Neutrophil (primary cell): ENCODE measurements around the gene LTBP1.

Experiments
- H3K27ac ChIP-seq: fragments of 200-600 bp; sonication (generic); 2 replicates; pipeline ENCODE4 v1.5.1; 2016; ENCODE audit warnings: mild to moderate bottlenecking, moderate library complexity
- H3K27me3 ChIP-seq: fragments of 200-600 bp; sonication (generic); 2 replicates; pipeline ENCODE4 v1.6.0; 2016; ENCODE audit warnings: mild to moderate bottlenecking
- H3K36me3 ChIP-seq: fragments of 200-600 bp; sonication (generic); 2 replicates; pipeline ENCODE4 v1.5.1; 2017
- H3K4me1 ChIP-seq, 2 experiments: fragments of 200-600 bp in 1 of 2; sonication (generic) in 1 of 2; 1 replicate in 1 of 2; 2 replicates in 1 of 2; pipeline versions ENCODE4 v1.5.1 to v1.6.1; 2013 to 2016; ENCODE audit warnings: low read depth in 1 of 2, low read length in 1 of 2, mild to moderate bottlenecking in 1 of 2, moderate library complexity in 1 of 2; ENCODE audit not compliant: control insufficient read depth in 1 of 2, insufficient read depth in 1 of 2
- H3K4me3 ChIP-seq, 2 experiments: fragments of 200-600 bp in 1 of 2; sonication (generic) in 1 of 2; 1 replicate in 1 of 2; 2 replicates in 1 of 2; pipeline ENCODE4 v1.5.1; 2013 to 2016; ENCODE audit warnings: low read depth in 1 of 2, low read length in 1 of 2, mild to moderate bottlenecking in 1 of 2, moderate library complexity in 1 of 2
- H3K9me3 ChIP-seq: fragments of 200-600 bp; sonication (generic); 2 replicates; pipeline ENCODE4 v1.5.1; 2016
- TF ChIP-seq, protein P1 (sequence below): fragments of 200-600 bp; sonication (generic); IDR thresholded peaks from 2 replicates; pipeline ENCODE4 v1.5.1; 2016; ENCODE audit warnings: antibody characterized with exemption

Gene LTBP1

DNA sequence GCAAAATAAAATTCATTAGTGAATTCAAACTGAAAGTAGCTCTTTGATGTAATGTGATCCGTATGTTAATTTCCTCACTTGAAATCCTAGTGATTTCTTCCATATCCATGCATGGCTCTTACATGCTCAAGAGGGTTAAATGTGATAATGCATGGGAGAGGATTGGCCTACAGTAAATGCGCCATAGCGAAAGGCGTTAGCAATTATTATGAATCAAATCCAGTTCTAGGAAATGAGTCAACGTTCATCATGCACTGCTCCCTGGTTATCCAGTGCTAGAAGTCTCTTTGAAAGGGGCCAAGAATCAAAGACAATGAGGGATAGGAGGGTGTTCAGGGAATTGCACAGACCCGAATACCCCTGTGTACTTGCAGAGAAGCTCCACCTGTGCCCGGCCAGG is 428.3 kb downstream of the LTBP1 start:
- no peaks in the 10 kb centered on the region for H3K9me3 ChIP-seq
- H3K4me3 ChIP-seq: no peak overlapping the region
- no peaks in the 10 kb centered on the region for H3K27me3 ChIP-seq
- H3K36me3 ChIP-seq: no peaks in the 10 kb centered on the region
- H3K4me1 ChIP-seq: peaks cover 8 to 11% of the 10 kb centered on the region in 2 experiments
- TF ChIP-seq, protein P1, sequence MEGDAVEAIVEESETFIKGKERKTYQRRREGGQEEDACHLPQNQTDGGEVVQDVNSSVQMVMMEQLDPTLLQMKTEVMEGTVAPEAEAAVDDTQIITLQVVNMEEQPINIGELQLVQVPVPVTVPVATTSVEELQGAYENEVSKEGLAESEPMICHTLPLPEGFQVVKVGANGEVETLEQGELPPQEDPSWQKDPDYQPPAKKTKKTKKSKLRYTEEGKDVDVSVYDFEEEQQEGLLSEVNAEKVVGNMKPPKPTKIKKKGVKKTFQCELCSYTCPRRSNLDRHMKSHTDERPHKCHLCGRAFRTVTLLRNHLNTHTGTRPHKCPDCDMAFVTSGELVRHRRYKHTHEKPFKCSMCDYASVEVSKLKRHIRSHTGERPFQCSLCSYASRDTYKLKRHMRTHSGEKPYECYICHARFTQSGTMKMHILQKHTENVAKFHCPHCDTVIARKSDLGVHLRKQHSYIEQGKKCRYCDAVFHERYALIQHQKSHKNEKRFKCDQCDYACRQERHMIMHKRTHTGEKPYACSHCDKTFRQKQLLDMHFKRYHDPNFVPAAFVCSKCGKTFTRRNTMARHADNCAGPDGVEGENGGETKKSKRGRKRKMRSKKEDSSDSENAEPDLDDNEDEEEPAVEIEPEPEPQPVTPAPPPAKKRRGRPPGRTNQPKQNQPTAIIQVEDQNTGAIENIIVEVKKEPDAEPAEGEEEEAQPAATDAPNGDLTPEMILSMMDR: no peak
- no peak overlapping the region for H3K27ac ChIP-seq

DNA sequence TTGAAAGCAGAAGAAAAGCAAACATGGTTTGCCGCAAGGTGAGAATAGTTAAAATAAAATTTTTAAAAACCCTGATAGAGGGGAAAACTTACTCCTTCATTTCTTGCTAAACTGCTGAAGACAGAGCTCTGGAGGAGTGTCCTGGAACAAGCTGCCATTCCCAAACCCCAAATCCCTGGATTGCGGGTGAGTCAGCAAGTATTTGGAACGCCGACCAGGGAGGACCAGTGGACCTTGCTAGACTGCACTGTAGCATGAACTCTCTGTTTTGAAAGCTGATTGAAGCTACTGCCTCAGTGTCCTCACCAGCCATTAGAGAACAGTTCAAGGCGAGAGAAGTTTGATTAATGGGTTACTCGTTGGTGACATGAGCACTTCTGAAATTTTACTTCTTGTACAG is 430.3 kb downstream of the LTBP1 start:
- no peaks in the 10 kb centered on the region for H3K36me3 ChIP-seq
- H3K9me3 ChIP-seq: no peaks in the 10 kb centered on the region
- H3K4me3 ChIP-seq: no peak overlapping the region
- H3K27ac ChIP-seq: no peak overlapping the region
- H3K27me3 ChIP-seq: no peaks in the 10 kb centered on the region
- TF ChIP-seq, protein P1: no peak
- peaks cover 11 to 12% of the 10 kb centered on the region in 2 experiments for H3K4me1 ChIP-seq

DNA sequence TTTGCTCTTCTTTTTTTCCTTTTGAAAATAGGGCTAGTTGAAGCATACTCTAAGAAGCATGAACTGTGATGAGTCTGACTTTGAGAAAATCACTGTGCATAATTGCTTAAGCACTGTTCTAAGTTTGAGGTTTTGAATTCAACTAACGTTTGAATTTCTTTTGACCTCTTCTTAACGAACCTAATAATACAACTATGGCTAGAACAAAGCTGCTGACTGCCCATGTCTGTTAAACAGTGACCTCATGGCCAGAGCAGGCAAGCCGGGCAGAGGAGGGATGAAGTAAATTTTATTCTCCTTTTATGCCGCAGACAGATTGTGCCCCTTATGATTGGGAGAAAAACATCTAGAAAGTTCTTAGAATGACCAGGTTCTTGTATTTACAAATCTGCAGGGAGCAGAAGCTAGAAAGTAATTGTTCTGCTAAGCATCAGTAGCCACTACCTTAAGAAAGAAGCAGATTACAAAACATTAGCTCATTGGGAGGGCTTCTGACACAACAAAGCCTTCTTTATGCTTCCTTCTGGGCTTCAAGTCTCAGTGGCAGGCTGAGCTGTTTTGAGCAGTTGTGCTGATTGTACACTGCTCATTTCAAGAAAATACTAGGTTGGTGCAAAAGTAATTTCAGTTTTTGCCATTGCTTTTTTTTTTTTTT is 431.9 kb downstream of the LTBP1 start:
- Histone ChIP-seq H3K9me3 (no peaks in the 10 kb centered on the region), H3K27me3 (no peaks in the 10 kb centered on the region), H3K4me3 (no peak overlapping the region), H3K27ac (no peak overlapping the region), H3K4me1 (peaks cover 11 to 12% of the 10 kb centered on the region in 2 experiments), H3K36me3 (no peaks in the 10 kb centered on the region)
- TF ChIP-seq, protein P1: no peak

DNA sequence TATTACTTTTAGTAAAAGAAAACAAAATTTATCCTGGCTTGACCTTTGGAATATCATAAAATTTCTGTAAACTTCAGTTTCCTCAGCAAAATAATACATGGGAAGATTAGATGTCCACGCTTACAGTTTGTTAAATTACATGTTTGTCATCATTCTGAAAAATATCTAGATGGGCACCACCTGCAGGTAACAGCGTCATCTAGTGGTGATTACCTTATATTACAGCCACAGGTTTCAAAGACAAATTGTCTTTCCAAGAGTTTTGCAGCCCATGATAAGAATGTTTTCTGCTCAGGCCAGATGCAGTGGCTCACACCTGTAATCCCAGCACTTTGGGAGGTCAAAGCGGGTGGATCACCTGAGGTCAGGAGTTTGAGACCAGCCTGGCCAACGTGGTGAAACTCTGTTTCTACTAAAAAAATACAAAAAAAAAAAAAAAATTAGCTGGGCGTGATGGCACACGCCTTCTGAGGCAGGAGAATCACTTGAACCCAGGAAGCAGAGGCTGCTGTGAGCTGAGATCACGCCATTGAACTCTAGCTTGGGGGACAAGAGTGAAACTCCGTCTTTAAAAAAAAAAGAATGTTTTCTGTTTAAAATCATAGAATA is 433.4 kb downstream of the LTBP1 start:
- TF ChIP-seq, protein P1: no peak
- no peak overlapping the region for H3K4me3 ChIP-seq
- no peaks in the 10 kb centered on the region for H3K9me3 ChIP-seq
- no peak overlapping the region for H3K27ac ChIP-seq
- no peaks in the 10 kb centered on the region for H3K27me3 ChIP-seq
- H3K36me3 ChIP-seq: no peaks in the 10 kb centered on the region
- peaks cover 11 to 12% of the 10 kb centered on the region in 2 experiments for H3K4me1 ChIP-seq

DNA sequence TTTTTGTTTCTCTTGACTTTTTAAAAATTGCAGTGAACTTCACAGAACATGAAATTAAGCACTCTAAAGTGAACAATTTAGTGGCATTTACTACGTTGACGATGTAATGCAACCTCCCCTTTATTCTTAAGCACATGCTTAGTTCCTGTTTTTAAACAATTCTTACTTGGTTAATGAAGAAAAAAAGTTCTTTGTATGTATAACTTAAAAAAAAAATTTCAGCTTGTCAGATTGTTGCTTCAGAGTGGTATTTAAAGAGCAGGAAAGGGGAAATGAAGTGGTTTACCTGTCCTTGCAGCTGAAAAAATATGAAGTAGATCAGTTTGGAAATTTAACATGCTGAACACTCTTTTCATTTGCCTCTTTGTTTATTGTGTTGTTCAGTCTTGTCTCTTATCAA is 434.0 kb downstream of the LTBP1 start:
- Histone ChIP-seq H3K4me3 (no peak overlapping the region), H3K9me3 (no peaks in the 10 kb centered on the region), H3K36me3 (no peaks in the 10 kb centered on the region), H3K4me1 (peaks cover 11 to 12% of the 10 kb centered on the region in 2 experiments), H3K27ac (no peak overlapping the region), H3K27me3 (no peaks in the 10 kb centered on the region)
- TF ChIP-seq, protein P1: no peak
